ENCODE data around the gene NPHP4. TPM values are rescaled to one million over a fixed set of nuclear protein-coding genes. Genes with fewer than 3 reads are reported as not detected.
A peak's percentile ranks its signal among the peaks of the same experiment; 100 is the strongest.

NPHP4 gene
- total RNA-seq, 1 donor from 2014 or later, result 18.0 TPM

DNA sequence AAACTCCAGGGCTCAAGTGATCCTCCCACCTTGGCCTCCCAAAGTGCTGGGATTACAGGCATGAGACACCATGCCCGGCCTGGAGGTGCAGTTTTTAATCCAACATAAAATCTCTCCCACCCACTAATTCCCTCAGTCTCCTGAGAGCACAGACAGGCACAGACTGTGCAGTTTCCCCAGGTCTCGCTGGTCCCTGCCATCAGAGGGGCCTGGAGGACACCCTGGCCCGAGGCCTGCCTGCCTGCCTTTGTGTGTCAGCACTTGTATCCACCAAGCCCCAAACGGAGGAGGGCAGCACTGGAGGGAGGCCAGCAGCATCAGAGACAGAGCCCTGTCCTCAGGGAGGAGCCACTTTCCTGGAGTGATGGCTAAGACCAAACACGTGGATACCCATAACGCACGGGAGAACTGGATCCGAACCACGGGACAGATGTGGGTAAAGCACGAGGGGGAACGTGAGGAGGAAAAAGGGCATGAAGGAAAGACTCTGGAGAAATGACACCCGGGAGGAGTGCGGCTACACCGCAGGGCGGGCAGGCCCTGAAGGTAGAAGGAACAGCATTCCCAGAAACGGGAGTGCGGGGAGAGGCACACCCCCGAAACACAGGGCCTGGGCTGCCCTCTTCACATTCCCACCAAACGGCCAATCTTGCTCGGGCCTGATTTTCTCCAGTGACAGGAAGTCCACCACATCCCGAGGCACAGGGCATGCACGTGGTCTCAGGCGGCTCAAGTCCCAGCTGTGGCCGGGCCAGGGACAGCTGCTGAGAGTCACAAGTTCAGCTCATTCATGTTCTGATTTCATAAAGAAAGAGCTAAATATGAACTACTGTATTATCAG is 29.7 kb downstream of the NPHP4 start:
- ATAC-seq (no peak), DNase-seq (ENCODE audit: low spot score) (peak; percentile 42)
- intact Hi-C loops (cut with DNase I), result no loop called here

DNA sequence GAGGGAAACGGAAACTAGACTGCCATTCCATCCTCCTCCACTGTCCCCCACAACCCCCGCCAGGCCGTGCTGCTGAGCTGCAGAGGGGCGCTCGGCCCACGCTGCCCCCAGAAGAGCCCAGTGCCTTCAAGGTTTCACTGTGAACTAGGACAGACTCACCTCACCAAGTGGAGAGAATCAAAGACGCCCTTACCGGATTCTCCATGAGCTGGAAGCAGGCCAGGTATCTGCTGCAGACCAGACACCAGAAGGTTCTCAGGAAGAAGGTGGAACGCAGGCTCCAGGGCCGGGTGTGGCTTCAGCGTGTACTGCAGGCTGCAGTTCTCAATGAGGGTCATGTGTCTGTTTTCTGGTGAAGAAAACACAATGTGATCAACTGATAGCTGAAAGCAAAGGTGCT is 30.6 kb downstream of the NPHP4 start:
- ATAC-seq (no peak), DNase-seq (ENCODE audit: low spot score) (peak; percentile 49)
- intact Hi-C loops (cut with DNase I), result no loop called here

DNA sequence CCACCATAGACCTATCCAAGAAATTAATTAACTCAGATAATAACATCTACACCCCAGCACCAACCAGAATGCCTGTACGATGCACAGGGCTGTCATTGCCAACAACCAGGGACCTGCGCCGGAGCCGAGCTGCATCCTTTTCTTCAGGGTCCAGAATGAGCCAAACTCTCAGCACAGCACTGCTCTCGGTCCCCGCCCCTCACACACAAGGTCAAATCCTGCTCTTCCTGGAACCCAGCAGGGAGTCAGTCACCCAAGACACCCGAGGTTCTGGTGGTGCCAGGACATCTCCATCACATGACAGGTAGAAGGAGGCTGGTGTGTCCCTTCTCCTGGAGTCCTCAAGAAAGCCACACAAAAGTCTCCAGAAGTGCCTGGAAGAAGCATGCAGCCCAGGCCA is 31.9 kb downstream of the NPHP4 start:
- ATAC-seq (no peak), DNase-seq (ENCODE audit: low spot score) (peak; percentile 41)

DNA sequence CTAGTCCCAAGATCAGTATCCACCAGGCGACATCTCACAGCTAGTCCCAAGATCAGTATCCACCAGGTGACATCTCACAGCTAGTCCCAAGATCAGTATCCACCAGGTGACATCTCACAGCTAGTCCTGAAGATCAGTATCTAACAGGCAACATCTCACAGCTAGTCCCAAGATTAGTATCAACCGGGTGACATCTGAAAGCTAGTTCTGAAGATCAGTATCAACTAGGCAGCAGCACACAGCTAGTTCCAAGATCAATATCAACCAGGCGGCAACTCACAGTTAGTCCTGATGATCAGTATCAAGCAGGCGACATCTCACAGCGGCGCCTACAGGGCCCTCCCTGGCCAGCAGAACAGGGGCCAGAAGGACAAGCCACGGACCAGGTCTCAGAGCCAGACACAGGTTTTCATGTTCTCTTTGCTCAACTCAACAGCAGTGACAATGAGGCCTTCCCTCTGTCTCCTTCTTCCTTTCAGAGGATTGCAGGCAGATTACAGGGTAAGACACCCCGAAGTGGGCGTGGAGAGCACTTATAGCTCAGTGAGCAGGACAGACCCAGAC is 32.5 kb downstream of the NPHP4 start:
- DNase-seq (ENCODE audit: low spot score), result peak; percentile 25
- intact Hi-C loops (cut with DNase I), result no loop called here
- no peak for ATAC-seq

More for the DNA sequence above, 31.9 kb downstream of the NPHP4 start:
- intact Hi-C loops (cut with DNase I), result no loop called here

DNA sequence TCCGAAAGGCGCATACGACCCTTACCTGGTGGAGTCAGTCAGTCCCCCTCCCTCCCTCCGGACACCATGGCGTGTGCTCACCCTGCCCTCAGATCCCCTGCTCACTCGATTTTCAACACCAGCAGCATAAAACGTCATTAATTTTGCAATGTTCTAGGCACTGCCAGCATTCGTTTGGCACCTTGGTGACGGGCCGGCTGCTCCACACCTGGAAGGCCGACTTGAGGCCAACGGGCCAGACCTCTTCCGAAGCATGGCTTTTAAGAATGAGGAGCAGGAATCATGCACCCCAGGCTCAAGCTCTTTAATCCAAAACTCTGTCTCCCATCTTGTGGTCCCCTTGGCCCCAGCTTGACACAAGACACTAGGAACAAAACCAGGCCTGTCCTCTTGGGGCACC is 33.1 kb downstream of the NPHP4 start:
- intact Hi-C loops (cut with DNase I), result no loop called here
- DNase-seq (ENCODE audit: low spot score), result peak; percentile 49

DNA sequence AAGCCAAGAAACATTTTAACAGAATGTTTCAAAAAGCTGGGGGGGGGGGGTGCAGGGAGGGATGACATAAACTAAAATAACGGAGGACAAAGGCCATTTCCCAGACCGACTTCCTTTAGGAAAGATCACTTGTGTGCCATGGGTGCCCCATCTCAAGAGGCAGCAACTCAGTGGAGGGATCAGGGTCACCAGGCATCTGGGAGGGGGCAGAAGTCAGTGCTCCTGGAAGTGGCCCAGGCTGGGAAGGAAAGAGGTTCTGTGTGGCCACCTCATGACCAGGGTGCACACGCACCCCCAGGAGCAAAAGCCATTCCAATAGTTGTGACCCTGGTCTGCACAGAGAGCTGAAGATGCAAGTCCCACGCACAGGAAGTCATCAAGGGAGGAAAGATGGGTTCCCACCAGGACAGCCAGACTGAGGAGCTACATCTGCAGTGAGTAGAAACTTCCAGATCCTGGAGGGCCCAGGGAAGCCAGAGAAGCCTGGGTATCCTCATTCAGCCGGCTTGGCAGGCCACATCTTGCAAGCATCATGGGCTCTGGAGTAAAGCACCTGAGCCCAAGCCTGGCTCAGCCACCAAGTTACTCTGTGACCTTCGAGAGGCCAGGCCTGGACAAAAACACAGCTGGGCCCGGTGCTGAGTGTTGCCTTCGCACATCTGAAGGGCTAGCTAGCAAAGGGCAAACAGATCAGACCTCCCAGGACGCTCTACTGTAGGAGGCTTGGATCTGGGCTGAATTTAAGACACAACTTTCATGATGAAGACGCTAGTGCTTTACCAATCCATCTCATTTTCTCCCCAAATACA is 36.0 kb downstream of the NPHP4 start:
- ATAC-seq (no peak), DNase-seq (ENCODE audit: low spot score) (no peak)
- intact Hi-C loops (cut with DNase I), result no loop called here

More for the DNA sequence above, 33.1 kb downstream of the NPHP4 start:
- ATAC-seq, result no peak

DNA sequence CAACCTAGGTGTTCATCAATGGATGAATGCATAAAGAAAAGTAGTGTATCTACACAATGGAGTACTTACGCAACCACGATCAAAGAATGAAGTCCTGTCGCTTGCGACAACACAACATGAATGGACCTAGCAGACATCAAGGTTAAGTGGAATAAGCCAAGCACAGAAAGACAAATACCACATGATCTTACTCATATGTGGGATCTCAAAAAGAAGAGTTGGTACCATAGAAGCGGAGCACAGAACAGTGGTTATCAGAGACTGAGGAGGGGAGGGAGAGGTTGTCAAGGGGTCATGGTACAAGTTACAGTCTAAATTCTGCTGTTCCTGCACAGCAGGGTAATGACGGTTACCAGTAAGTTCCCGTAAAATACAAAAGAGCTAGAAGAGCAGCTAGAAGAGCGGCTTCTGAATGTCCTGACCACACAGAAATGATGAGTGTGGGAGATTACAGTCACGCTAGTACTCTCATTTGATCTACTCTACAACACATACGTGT is 36.7 kb downstream of the NPHP4 start:
- ATAC-seq (no peak), DNase-seq (ENCODE audit: low spot score) (no peak)
- intact Hi-C loops (cut with DNase I), result no loop called here

DNA sequence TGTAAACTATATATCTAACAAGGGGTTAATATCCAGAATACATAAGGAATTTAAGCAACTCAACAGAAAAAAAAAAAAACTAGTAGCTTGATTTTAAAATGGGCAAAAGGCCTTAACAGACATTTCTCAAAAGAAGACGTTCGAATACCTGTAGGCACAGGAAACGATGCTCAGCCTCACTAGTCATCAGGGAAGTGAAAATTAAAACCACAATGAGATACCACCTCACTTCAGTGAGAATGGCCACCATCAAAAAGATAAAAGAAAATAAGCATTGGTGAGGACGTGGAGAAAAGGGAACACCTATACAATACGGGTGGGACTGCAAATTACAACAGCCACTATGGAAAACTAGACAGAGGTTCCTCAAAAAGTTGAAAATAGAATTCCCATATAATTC is 37.3 kb downstream of the NPHP4 start:
- no peak for ATAC-seq
- intact Hi-C loops (cut with DNase I), result no loop called here
- no peak for DNase-seq (ENCODE audit: low spot score)

DNA sequence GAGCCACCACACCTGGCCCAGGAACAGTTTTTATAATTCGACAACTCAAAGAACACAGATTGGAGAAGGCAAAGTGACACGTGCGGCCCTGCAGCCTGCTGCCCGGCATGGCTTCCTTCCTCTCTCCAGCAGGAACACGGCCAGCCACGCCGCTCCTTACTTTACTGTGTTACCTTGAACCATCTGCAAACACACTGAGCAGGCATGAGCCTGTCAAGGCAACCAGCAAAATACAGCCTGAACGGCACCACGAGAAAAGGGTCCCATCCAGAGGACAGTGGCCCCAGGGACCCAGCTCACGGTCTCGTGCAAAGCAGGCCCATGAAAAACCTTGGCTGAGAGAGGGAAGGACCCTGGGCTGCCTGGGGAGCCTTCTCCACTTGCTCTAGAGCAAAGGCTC is 38.8 kb downstream of the NPHP4 start:
- DNase-seq (ENCODE audit: low spot score), result peak; percentile 41
- ATAC-seq, result no peak
- intact Hi-C loops (cut with DNase I), result no loop called here

DNA sequence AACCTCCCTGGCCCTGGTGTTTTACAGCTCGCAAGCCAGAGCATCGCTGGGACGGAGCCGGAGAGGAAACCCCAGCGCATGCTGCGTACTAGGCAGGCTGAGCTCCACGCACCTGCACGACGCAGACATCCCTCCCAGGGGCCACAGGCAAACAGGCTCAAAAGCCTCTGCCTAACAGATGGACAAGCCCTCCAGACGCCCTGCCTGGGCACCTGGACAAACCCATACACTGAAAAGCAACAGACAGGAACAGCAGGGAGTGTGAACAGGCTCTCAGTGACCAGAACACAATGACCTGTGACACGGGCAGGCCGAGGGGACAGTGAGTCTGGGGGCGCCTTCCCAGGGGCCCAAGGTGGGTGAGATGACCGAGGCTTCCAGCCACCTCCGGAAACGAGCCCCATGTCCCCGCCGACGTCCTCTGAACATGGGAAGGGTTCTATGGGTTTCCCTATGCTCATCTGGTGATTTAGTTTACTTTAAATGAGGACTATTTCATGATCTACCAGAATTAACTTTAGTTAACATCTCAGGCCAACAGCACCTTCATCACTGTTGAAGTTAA is 40.3 kb downstream of the NPHP4 start:
- ATAC-seq, result no peak
- intact Hi-C loops (cut with DNase I), result no loop called here
- DNase-seq (ENCODE audit: low spot score), result peak; percentile 40

DNA sequence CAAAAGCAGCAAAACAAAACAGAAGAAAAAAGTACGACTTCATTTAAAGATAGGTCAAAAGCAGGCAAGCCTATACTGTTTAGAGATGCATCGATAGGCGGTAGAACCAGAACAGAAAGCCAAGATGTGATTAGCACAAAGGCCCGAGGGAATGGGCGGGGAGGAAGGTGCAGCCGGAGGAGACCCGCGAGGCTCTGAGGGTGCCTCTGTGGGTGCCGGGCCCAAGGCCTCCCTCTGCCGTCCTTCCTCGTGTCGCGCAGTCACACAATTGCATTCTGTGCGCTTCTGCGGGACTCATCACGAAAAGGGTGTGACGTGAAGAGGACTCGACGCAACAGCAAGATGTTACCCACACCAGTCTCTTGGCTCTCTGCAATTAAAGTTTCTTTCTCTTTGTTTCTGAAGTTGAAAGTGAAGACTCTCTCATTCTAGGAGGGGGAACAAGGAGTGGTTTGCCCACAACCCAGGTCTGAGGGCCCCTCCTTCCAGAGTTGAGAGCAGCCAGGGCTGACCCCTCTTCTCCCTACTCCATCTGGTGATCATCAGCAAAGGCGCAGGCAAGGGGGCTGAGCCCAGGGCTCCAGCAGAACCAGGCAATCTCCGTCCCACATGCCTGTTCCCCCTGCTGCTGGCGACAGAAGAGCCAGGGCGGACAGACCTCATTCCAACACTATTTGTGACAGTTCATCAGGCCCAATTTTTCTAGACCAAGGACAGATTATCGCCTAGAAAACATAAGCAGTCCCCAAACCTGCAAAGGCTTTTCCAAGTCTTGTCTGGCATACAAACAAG is 41.0 kb downstream of the NPHP4 start:
- ATAC-seq (no peak), DNase-seq (ENCODE audit: low spot score) (peak; percentile 48)
- intact Hi-C loops (cut with DNase I), result no loop called here

DNA sequence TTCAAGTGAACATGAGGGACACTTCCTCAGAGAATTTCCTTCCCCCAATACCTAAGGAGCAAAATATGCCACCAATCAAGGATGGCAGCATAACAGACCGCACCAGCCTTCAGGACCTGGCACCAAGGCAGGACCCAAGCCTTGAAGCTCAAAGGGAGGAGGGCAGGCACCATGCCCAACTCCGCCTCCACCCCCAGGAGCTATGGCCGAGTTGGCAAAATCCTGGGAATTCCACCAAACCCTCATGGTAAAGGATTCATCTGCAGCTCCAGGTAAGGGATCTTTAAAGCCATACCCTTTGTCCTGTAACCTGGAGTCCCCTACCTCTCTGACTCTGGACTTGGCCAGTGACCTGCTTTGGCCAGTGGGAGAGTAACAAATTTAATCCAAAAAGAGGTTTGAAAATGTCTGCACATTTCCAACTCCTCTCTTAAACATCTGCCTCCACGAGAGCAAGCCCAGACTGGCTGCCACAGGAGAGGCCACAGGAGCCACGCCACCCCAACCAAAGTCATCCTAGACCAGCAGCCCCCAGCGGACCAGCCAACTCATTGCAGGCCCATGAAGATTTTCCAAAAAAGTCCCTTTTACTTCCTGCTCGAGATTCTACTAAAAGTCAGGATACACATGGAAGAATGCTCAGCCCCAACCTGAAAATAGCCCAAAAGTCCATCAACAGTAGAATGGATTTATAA is 41.9 kb downstream of the NPHP4 start:
- DNase-seq (ENCODE audit: low spot score) (peak; percentile 23), ATAC-seq (no peak)
- intact Hi-C loops (cut with DNase I), result no loop called here

DNA sequence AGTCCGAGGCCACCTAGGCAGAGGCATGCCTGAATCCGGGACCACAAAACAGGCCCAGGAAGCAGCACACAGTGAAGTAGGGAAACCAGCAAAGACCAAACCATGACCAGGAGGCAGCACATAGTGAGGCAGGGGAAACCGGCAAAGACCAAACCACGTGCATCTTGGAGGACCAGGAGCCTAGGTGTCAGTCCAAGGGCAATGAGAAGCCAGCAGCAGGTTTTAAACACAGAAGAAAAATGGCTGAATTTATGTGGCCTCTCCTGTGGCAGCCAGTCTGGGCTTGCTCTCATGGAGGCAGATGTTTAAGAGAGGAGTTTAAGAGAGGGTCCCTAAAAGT is 42.5 kb downstream of the NPHP4 start:
- DNase-seq (ENCODE audit: low spot score) (no peak), ATAC-seq (no peak)
- intact Hi-C loops (cut with DNase I), result no loop called here

DNA sequence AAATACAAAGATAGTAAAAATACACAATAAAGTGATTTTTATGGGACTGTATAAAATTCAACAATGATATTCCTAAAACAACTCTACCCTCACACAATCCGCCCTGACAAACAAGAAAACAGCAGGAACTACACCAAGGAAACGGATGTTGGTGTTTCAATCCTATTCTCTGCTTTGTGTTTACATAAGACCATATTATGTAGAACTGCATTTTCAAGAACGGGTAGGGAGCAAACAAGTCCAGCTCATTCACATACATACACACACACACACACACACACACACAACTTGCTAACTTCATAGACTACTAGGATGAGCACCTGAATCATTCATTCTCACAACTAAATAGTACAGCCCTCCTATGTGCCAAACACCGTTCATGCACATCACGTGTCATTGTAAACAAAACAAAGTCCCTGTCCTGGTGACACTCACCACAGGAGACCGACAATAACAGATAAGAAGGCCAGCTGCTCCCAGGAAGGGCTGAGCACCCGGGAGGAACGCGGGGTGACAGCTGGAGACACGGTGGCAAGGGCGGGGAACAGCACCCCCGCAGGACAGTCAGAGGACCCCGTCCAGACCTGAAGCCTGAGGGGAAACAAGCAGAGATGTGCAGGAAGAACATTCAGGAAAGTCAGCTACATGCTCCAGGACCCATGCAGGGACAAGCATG is 43.0 kb downstream of the NPHP4 start:
- DNase-seq (ENCODE audit: low spot score) (no peak), ATAC-seq (no peak)
- intact Hi-C loops (cut with DNase I), result no loop called here

DNA sequence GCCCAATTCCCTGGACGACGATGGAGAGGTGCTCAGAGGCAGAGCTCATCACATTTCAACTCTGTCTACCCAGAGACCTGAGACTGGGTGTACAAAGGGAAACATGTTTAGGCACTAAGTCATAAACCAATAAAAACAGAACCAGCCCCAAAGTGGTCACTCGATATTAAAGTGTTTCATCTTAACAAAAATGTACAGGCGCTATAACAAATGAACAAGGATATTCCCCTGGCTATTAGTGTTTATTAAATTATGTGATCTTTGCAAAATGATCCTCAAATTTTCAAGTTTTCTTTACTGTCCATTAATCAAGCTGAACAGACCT is 43.6 kb downstream of the NPHP4 start:
- DNase-seq (ENCODE audit: low spot score) (no peak), ATAC-seq (no peak)
- intact Hi-C loops (cut with DNase I), result no loop called here

DNA sequence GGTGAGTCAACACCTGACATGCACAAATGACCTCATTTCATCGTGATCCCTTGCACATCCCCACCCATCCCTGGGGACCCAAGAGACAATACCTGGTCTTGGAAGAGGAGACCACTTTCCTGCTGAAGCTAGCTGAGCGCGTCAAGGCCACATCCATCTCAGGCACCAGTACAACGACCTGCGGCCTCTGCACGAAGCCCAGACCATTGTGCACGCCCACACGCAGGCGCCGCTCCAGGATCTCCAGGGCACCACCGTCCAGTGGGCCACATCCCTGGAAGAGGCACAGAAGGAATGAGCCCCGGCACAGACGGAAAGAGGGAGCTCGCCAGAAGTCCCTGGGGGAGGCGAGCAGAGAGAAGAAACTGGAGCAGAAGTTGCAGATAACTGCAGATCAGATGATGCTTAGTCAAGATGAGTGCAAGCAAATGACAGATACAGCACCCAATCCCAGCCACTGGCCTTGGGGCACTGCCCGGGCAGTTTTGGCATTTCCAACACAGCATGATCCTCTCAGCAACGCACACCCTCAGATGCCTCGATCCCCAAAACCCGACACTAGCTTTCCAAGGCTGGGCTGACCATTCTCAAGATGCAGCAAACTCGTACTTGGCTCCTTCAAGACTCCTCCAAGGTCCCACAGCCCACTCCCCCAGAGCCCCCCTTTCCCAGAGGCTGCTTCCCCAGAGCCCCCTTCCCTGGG is 44.1 kb downstream of the NPHP4 start:
- intact Hi-C loops (cut with DNase I), result no loop called here
- no peak for ATAC-seq
- no peak for DNase-seq (ENCODE audit: low spot score)

DNA sequence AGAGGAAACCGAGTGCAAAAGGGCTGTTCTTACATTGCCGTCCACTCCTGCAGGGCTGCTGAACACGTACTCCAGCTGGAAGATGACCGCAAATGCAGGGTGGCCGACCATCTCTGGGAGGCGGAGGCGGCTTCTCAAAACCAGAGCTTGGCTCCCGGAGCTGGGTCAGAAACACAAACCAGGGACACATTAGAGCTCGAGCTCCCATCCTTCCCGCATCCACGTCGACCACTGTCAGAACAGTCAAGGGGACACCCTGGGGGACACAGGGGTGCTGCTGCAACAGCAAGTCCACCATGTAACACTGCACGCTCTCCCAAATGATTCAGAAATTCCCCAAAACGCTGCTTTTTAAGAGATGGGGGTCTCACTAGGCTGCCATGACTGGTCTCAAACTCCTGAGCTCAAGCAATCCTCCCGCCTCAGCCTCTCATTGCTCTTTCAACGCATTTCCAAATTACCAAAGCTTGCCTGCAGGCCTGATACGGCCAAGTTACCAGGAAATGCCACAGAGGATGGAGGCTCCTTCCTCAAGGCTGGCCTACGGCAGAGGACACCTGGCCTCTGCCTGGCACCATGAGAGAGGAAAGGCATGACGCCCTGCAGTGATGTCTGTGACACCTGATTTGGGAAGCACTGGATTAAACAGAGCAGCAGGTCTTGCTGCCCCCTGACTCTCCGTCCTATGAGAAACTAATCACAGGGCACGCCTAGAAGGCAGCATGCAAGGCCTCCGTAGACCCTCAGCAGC is 45.0 kb downstream of the NPHP4 start:
- no peak for ATAC-seq
- no peak for DNase-seq (ENCODE audit: low spot score)
- intact Hi-C loops (cut with DNase I), result no loop called here

All from sciatic nerve (tissue), 2 donors.